Epithelial cell of esophagus (primary cell): ENCODE measurements around the gene RHBDD1.

Source experiments
- DNase-seq: peaks from one replicate; pipeline ENCODE4 v3.0.0; 2010; ENCODE audit warnings: low read depth
- H3K4me3 ChIP-seq: 2 replicates; pipeline ENCODE4 v1.5.1; 2011; ENCODE audit warnings: mild to moderate bottlenecking, low read length, control low read depth
- CTCF ChIP-seq: IDR thresholded peaks from 2 replicates; pipeline ENCODE4 v1.5.1; 2011; ENCODE audit warnings: low read depth, mild to moderate bottlenecking, low read length, control low read depth, inconsistent platforms; ENCODE audit not compliant: insufficient read depth; ENCODE audit errors: missing control alignments

RHBDD1 gene

GRCh38 chr2:226874749-226875148 lies 38.9 kb downstream of the RHBDD1 start:
- DNase-seq: no peak
- H3K4me3 ChIP-seq: no peak overlapping the region
- TF ChIP-seq CTCF: no peak

- no peak overlapping the region for H3K4me3 ChIP-seq
- no peak for DNase-seq
- TF ChIP-seq CTCF: no peak
These were observed 39.8 kb downstream of the RHBDD1 start for GRCh38 chr2:226875438-226876225.

- DNase-seq: no peak
- TF ChIP-seq CTCF: no peak
- H3K4me3 ChIP-seq: no peak overlapping the region
These were observed 41.6 kb downstream of the RHBDD1 start for GRCh38 chr2:226877491-226877890.

GRCh38 chr2:226881287-226881686 lies 45.4 kb downstream of the RHBDD1 start:
- TF ChIP-seq CTCF: no peak
- H3K4me3 ChIP-seq: no peak overlapping the region
- no peak for DNase-seq

GRCh38 chr2:226882606-226883005 lies 46.8 kb downstream of the RHBDD1 start:
- TF ChIP-seq CTCF: no peak
- no peak overlapping the region for H3K4me3 ChIP-seq
- peak; percentile 4 for DNase-seq

GRCh38 chr2:226883296-226883795 lies 47.5 kb downstream of the RHBDD1 start:
- TF ChIP-seq CTCF: no peak
- H3K4me3 ChIP-seq: no peak overlapping the region
- no peak for DNase-seq

GRCh38 chr2:226884166-226884565 lies 48.3 kb downstream of the RHBDD1 start:
- no peak overlapping the region for H3K4me3 ChIP-seq
- no peak for DNase-seq
- no peak for TF ChIP-seq CTCF
